ENCODE data around the gene KLHL22. TPM values are rescaled to one million over a fixed set of nuclear protein-coding genes. Genes with fewer than 3 reads are reported as not detected.

Gene KLHL22
- total and polyA plus RNA-seq, 7 donors, result 8.4 to 24.3 (median 14.6) TPM

DNA sequence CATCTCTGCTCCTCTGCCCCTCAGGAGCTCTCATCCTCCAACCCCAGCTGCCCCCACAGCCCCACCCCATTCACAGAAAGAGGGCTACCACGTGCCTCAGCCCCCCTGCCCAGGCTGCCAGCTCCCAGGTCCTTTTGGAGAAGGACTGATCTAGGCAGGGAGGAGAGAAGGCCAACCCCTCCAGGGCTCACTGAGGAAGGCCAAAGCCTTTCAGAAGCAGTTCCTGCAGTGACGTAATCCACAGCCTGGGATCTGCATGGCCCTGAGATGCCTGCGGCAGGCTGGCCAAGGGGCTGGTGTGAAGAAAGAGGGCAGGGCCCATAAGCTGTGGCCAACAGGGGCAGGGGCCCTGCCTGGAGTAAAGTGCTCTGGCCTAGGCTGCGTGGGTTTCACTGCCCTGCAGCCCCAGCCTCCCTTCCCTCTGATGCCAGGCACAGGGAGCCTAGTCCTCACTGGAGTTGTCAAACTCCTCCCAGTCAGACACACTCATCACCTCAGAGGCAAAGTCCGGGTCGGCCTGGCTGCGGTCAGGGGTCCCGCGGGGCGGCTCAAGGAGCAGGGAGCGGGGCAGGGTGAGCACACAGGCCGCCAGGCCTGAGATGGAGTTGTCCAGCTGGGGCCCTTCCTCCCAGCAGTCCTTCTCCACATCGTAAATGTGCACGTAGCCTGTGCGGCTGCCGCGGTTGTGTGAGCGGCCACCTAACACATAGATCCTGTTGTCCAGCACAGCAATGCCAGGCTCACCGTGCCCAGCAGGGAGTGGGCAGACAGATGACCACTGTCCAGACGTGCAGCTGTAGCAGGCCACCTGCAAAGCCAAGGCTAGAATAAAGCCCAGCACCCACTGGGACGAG, 53.7 kb downstream of the KLHL22 start:
- DNase-seq (peak in 1 of 2 donors; percentile 51), ATAC-seq (no peak)
- peaks cover 0 to 16% (median 10%) of the 10 kb centered on the region in 3 donors for H3K27me3 ChIP-seq (ENCODE audit: insufficient read depth in 3 of 3, low read length in 2 of 3)
- TF ChIP-seq, protein P1, sequence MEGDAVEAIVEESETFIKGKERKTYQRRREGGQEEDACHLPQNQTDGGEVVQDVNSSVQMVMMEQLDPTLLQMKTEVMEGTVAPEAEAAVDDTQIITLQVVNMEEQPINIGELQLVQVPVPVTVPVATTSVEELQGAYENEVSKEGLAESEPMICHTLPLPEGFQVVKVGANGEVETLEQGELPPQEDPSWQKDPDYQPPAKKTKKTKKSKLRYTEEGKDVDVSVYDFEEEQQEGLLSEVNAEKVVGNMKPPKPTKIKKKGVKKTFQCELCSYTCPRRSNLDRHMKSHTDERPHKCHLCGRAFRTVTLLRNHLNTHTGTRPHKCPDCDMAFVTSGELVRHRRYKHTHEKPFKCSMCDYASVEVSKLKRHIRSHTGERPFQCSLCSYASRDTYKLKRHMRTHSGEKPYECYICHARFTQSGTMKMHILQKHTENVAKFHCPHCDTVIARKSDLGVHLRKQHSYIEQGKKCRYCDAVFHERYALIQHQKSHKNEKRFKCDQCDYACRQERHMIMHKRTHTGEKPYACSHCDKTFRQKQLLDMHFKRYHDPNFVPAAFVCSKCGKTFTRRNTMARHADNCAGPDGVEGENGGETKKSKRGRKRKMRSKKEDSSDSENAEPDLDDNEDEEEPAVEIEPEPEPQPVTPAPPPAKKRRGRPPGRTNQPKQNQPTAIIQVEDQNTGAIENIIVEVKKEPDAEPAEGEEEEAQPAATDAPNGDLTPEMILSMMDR (IDR thresholded peaks at IDR 0.05), result no peak
- H3K27ac ChIP-seq, result no peak overlapping the region
- intact Hi-C loops (cut with DNase I), result no loop called here
- H3K9me3 ChIP-seq, result no peaks in the 10 kb centered on the region
- peaks cover 0 to 49% of the 10 kb centered on the region in 2 donors for H3K36me3 ChIP-seq (ENCODE audit: insufficient read depth in 1 of 2, low read depth in 1 of 2)
- WGBS, 3 donors, result 79 to 84% (median 79%) methylated on average over 21 of the region's 21 CpGs
- H3K4me3 ChIP-seq, result no peak overlapping the region
- no peaks in the 10 kb centered on the region for H3K4me1 ChIP-seq

DNA sequence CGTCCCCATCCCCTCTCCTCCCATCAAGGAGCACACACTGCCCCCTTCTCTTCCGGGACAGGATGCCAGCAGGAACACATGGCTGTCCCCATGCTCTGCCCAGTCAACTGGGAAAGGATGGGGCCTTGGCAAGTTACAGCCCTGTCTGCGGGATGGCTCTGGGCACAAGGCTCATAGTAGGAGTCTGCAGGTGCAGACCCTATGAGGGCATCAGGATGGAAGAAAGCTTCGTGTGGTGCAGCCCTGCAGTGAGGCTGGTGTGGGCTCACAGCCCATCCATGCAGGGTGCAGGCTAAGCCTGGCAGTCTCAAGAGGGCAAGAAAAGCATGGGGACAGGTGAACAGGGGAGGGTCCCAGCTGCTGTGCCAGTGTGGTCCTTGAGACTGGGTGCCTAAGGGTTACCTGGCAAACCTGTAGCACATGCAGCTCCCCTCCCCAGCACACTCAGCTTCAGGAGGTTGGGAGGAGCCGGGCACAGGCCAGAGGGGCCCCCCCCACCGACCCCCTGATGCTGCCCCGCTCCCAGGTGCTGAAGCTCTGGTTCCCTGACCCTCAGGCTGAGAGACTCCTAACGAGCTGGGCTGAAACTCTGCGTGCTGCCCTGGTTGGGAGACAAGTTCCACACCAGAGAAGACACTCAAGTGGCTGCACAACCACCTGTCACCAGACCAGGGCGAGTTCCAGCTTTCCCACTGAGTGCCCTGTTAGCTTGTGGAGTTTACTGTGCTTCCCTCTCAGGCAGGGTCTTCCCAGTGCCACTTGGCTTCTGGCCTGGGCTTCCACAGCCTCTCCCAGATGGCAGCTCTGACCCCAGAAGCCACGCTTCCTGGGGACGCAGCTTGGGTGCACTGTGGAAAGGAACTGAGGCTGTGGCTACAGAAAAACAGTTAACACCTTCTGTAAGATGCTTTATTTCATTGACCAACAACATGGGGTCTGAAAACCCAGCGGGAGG, 54.7 kb downstream of the KLHL22 start:
- Histone ChIP-seq H3K4me1 (peaks cover 5% of the 10 kb centered on the region), H3K27ac (no peak overlapping the region), H3K36me3 (ENCODE audit: insufficient read depth in 1 of 2, low read depth in 1 of 2) (peaks cover 0 to 41% of the 10 kb centered on the region in 2 donors), H3K4me3 (no peak overlapping the region), H3K9me3 (no peaks in the 10 kb centered on the region), H3K27me3 (ENCODE audit: insufficient read depth in 3 of 3, low read length in 2 of 3) (peaks cover 0 to 26% (median 16%) of the 10 kb centered on the region in 3 donors)
- intact Hi-C loops (cut with DNase I), result no loop called here
- DNase-seq (peak in 1 of 2 donors; percentile 33), ATAC-seq (no peak)
- TF ChIP-seq, protein P1 (IDR thresholded peaks at IDR 0.05), result no peak
- 62 to 73% (median 71%) methylated on average over 13 of the region's 13 CpGs for WGBS, 3 donors

DNA sequence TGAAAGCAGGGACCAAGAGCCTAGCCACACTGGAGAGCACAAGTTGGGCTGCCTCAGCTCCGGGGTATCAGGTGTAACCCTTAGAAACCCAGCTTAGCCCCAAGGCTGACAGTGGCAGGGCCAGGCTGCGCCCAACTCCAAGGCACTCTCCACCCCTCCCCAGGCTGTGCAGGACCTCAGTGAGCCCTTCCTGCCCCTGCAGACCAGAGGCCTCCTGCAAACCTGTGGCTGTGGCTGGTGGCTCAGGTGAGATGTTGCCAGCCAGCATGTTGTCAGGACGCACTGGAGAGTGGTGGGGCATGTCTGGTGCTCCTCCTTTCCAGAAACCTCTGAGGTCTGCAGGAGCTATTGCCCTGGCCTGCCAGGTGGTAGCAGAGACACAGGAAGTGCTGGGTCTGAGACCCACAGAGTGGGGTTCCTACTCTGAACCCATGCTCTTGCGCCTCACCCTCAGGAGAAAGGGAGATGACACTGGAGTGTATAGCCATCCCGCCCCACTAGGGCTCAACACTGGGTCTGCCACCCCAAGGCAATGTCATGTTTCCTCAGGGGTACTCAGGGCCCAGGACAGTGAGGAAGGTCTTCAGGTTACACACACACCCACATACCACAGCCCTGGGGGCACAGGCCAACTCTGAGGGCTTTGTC, 55.5 kb downstream of the KLHL22 start:
- H3K27me3 ChIP-seq (ENCODE audit: insufficient read depth in 3 of 3, low read length in 2 of 3), result peaks cover 0 to 34% (median 21%) of the 10 kb centered on the region in 3 donors
- TF ChIP-seq, protein P1 (IDR thresholded peaks at IDR 0.05), result no peak
- H3K9me3 ChIP-seq, result no peaks in the 10 kb centered on the region
- no peak for ATAC-seq
- DNase-seq, result peak in 1 of 2 donors; percentile 34
- H3K4me1 ChIP-seq, result peaks cover 5% of the 10 kb centered on the region
- 88 to 96% (median 94%) methylated on average over 5 of the region's 5 CpGs for WGBS, 3 donors
- peaks cover 0 to 32% of the 10 kb centered on the region in 2 donors for H3K36me3 ChIP-seq (ENCODE audit: insufficient read depth in 1 of 2, low read depth in 1 of 2)
- no peak overlapping the region for H3K27ac ChIP-seq
- no peak overlapping the region for H3K4me3 ChIP-seq
- intact Hi-C loops (cut with DNase I), result no loop called here

DNA sequence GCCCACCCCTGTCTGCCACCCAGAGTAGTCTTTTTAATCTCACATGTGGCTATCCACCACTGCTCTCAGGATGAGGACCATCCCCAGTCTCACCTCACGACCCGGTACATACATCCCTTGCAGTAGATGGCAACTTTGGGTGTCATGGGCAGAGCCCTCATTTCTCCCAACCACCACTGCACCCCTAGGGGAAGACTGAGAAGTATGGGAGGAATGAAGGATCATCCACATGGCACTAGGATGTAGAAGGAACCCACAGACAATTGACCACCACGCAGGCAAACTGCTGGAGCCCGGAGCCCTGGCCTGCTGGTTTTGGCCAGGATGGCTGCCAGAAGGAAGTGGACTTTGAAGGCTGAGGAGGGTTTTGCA, 56.1 kb downstream of the KLHL22 start:
- intact Hi-C loops (cut with DNase I), result no loop called here
- Histone ChIP-seq H3K27me3 (ENCODE audit: insufficient read depth in 3 of 3, low read length in 2 of 3) (peaks cover 0 to 36% (median 21%) of the 10 kb centered on the region in 3 donors), H3K9me3 (no peaks in the 10 kb centered on the region), H3K4me1 (peaks cover 5% of the 10 kb centered on the region), H3K36me3 (ENCODE audit: insufficient read depth in 1 of 2, low read depth in 1 of 2) (peaks cover 0 to 27% of the 10 kb centered on the region in 2 donors), H3K27ac (no peak overlapping the region), H3K4me3 (no peak overlapping the region)
- TF ChIP-seq, protein P1 (IDR thresholded peaks at IDR 0.05), result no peak
- 85 to 93% (median 88%) methylated on average over 4 of the region's 4 CpGs for WGBS, 3 donors
- no peak for ATAC-seq
- DNase-seq, result peak in 1 of 2 donors; percentile 31

Data from psoas muscle (tissue), 8 donors.